ENCODE measurements around the gene CSTF3. TPM values are rescaled to one million over a fixed set of nuclear protein-coding genes. Genes with fewer than 3 reads are reported as not detected.

Gene CSTF3
- total and polyA plus RNA-seq, 9 of the 15 experiments (the other 6 are each of a cell fraction or from before 2014, with no cell fraction given), result 37.0 to 111 (median 61.0) TPM

GRCh38 chr11:33135216-33135615, 26.1 kb downstream of the CSTF3 start:
- no peak overlapping the region for H3K9ac ChIP-seq (ENCODE audit: insufficient read depth in 1 of 2, low read depth in 2 of 2, low read length in 2 of 2)
- ATAC-seq, result peak; percentile 51
- in situ Hi-C loops (cut with MboI), result no loop called here
- H3K36me3 ChIP-seq (ENCODE audit: control insufficient read depth, insufficient read depth, low read length), result peaks cover 51% of the 10 kb centered on the region
- no peak for FAIRE-seq
- no peak overlapping the region for H3K4me3 ChIP-seq
- WGBS (ENCODE audit: insufficient coverage, low coverage, missing lambda C conversion rate), result 88% methylated on average over 1 of the region's 1 CpG
- H3K27me3 ChIP-seq (ENCODE audit: control insufficient read depth in 2 of 2, insufficient read depth in 2 of 2, low read length in 2 of 2), result no peaks in the 10 kb centered on the region
- BruUV-seq (replicated peaks), result no TSS peak
- intact Hi-C loops (cut with micrococcal nuclease), result no loop called here
- no peaks in the 10 kb centered on the region for H3K9me3 ChIP-seq (replicated peaks; ENCODE audit: control insufficient read depth, insufficient read depth, low read depth, low read length)
- H3K4me2 ChIP-seq (ENCODE audit: insufficient read depth, low read length), result no peak overlapping the region
- H3K4me1 ChIP-seq (replicated peaks in 1 of 2; ENCODE audit: control insufficient read depth in 2 of 2, insufficient read depth in 2 of 2, low read length in 2 of 2), result no peaks in the 10 kb centered on the region
- no peak overlapping the region for H2AFZ ChIP-seq (ENCODE audit: low read depth, low read length)
- H3K9me1 ChIP-seq (ENCODE audit: control insufficient read depth, insufficient read depth, low read length), result no peaks in the 10 kb centered on the region
- DNase-seq (ENCODE audit: extremely low read depth in 1 of 4, low spot score in 3 of 4), result no peak
- no peaks in the 10 kb centered on the region for H4K20me1 ChIP-seq (replicated peaks; ENCODE audit: control insufficient read depth, insufficient read depth, low read length)
- TF ChIP-seq SUPT5H (IDR thresholded peaks at IDR 0.05) (0 out of 2 replicates have a peak, but pooled peaks have one; percentile 9), EHMT2 (IDR thresholded peaks at IDR 0.05) (no peak)
- ChIA-PET CTCF (ENCODE audit: low intra/inter-chr PET ratio) (no interaction called here), POLR2A (interaction anchor here (0.6 to 2.0 kb wide), 4 partner anchors 10 to 63 kb away, joined by 3 to 6 read pairs (median 5); partner anchors contain the start of gene CSTF3)
- no peak overlapping the region for H3K27ac ChIP-seq (ENCODE audit: extremely low read depth, low read depth, low read length)
- H3K79me2 ChIP-seq (ENCODE audit: control insufficient read depth, insufficient read depth, low read length), result peaks cover under 1% of the 10 kb centered on the region; the same call in 2 of the 3 replicates

- intact Hi-C loops (cut with micrococcal nuclease), result no loop called here
Measured at GRCh38 chr11:33134276-33134675, 27.0 kb downstream of the CSTF3 start.

More at GRCh38 chr11:33134276-33134675, 27.0 kb downstream of the CSTF3 start:
- Histone ChIP-seq H3K27me3 (ENCODE audit: control insufficient read depth in 2 of 2, insufficient read depth in 2 of 2, low read length in 2 of 2) (no peaks in the 10 kb centered on the region), H3K36me3 (ENCODE audit: control insufficient read depth, insufficient read depth, low read length) (peaks cover 46% of the 10 kb centered on the region; the same call in 2 of the 3 replicates), H3K9ac (ENCODE audit: insufficient read depth in 1 of 2, low read depth in 2 of 2, low read length in 2 of 2) (no peak overlapping the region), H3K9me3 (replicated peaks; ENCODE audit: control insufficient read depth, insufficient read depth, low read depth, low read length) (no peaks in the 10 kb centered on the region), H3K4me3 (no peak overlapping the region), H3K79me2 (ENCODE audit: control insufficient read depth, insufficient read depth, low read length) (no peaks in the 10 kb centered on the region), H3K9me1 (ENCODE audit: control insufficient read depth, insufficient read depth, low read length) (no peaks in the 10 kb centered on the region), H2AFZ (ENCODE audit: low read depth, low read length) (no peak overlapping the region), H3K4me2 (ENCODE audit: insufficient read depth, low read length) (no peak overlapping the region), H3K4me1 (replicated peaks in 1 of 2; ENCODE audit: control insufficient read depth in 2 of 2, insufficient read depth in 2 of 2, low read length in 2 of 2) (no peaks in the 10 kb centered on the region), H4K20me1 (replicated peaks; ENCODE audit: control insufficient read depth, insufficient read depth, low read length) (no peaks in the 10 kb centered on the region), H3K27ac (ENCODE audit: extremely low read depth, low read depth, low read length) (no peak overlapping the region)
- no peak for DNase-seq (ENCODE audit: extremely low read depth in 1 of 4, low spot score in 3 of 4)
- FAIRE-seq, result no peak
- BruUV-seq (replicated peaks), result no TSS peak
- 83% methylated on average over 3 of the region's 3 CpGs for WGBS (ENCODE audit: insufficient coverage, low coverage, missing lambda C conversion rate)
- in situ Hi-C loops (cut with MboI), result no loop called here
- POLR2A ChIA-PET, result no interaction called here
- TF ChIP-seq ZNF316 (IDR thresholded peaks at IDR 0.05) (peak; percentile 10; the same call in 1 of the 2 replicates), VEZF1 (CRISPR knock-in tag; IDR thresholded peaks at IDR 0.05) (no peak), MAFG (tag; conservative IDR thresholded peaks at IDR 0.05) (peak; percentile 26; the same call in 1 of the 2 replicates), CC2D1A (IDR thresholded peaks at IDR 0.05) (no peak), POLR2B (IDR thresholded peaks at IDR 0.05; ENCODE audit: low read depth, partially characterized antibody) (peak; percentile 30)
- CTCF ChIA-PET (ENCODE audit: low intra/inter-chr PET ratio), result no interaction called here
- no peak for ATAC-seq
